Measurements from ENCODE around the gene ZNF143.

The ZNF143 gene

GRCh38 chr11:9576701-9577381 lies 116.0 kb downstream of the ZNF143 start:
- DNase-seq, result no peak

GRCh38 chr11:9577556-9577955 lies 116.7 kb downstream of the ZNF143 start:
- peak; percentile 38 for DNase-seq

All from CD4-positive, alpha-beta T cell treated with Interleukin-4 for 4 hours (primary cell).